Gastrocnemius medialis (tissue), 4 donors: Measurements from ENCODE around the gene GRID1.

ENCODE experiments used
- POLR2A ChIP-seq, 2 donors: fragments of 450-650 bp; IDR thresholded peaks; one replicate each; pipeline ENCODE4 v1.6.1; 2017; ENCODE audit warnings: antibody characterized with exemption in 2 of 2, mild to moderate bottlenecking in 2 of 2, moderate library complexity in 2 of 2
- TF ChIP-seq, protein P1 (sequence below), 5 experiments: fragments of 450-650 bp in 3 of 5; fragments of 200-600 bp in 2 of 5; sonication (generic) in 2 of 5; IDR thresholded peaks in 4 of 5; conservative IDR thresholded peaks in 1 of 5; 1 replicate in 4 of 5; 2 replicates in 1 of 5; pipeline ENCODE4 v1.5.1; 2016 to 2019; ENCODE audit warnings: antibody characterized with exemption in 5 of 5, mild to moderate bottlenecking in 3 of 5, moderate library complexity in 3 of 5

DNA sequence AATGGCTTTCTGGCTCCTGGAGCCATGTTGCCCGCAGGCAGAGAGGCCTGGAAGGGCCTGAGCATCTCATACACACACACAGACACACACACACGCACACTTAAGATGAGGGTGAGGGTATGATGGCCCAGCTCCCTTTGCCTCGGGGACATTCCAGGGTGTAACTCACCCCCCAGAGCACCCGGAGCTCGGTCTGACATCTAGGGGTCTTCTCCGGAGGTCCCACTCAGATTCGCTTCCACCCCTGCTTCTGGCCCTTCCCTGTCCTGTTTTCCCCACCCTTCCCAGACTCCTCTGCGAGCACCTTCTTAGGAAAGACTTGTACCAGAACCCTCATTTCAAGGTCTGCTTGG is 304.4 kb downstream of the GRID1 start:
- TF ChIP-seq, protein P1, sequence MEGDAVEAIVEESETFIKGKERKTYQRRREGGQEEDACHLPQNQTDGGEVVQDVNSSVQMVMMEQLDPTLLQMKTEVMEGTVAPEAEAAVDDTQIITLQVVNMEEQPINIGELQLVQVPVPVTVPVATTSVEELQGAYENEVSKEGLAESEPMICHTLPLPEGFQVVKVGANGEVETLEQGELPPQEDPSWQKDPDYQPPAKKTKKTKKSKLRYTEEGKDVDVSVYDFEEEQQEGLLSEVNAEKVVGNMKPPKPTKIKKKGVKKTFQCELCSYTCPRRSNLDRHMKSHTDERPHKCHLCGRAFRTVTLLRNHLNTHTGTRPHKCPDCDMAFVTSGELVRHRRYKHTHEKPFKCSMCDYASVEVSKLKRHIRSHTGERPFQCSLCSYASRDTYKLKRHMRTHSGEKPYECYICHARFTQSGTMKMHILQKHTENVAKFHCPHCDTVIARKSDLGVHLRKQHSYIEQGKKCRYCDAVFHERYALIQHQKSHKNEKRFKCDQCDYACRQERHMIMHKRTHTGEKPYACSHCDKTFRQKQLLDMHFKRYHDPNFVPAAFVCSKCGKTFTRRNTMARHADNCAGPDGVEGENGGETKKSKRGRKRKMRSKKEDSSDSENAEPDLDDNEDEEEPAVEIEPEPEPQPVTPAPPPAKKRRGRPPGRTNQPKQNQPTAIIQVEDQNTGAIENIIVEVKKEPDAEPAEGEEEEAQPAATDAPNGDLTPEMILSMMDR (IDR thresholded peaks at IDR 0.05 in 4 of 5, conservative IDR thresholded peaks at IDR 0.05 in 1 of 5), result no peak
- TF ChIP-seq POLR2A (IDR thresholded peaks at IDR 0.05), result no peak
